Activated CD8-positive, alpha-beta T cell treated with anti-CD3 and anti-CD28 coated beads for 36 hours (primary cell): Measurements from ENCODE around the gene CD5L. TPM values are rescaled to one million over a fixed set of nuclear protein-coding genes. Genes with fewer than 3 reads are reported as not detected.

Source experiments
- ATAC-seq: fragments of 200-7000 bp; cut with Tn5 transposase; one replicate; pipeline ENCODE4 v1.10.0; 2021; ENCODE audit warnings: mild to moderate bottlenecking, moderate library complexity
- CTCF ChIA-PET: fragments of 350-600 bp; sonication (Branson Sonifier 250); formaldehyde crosslinking; loops from one replicate; lab custom pipeline; 2021; ENCODE audit warnings: antibody characterized with exemption; lab: Charles Lee
- POLR2A ChIA-PET: fragments of 350-600 bp; sonication (Branson Sonifier 250); formaldehyde crosslinking; loops from one replicate; lab custom pipeline; 2021; ENCODE audit warnings: antibody characterized with exemption; lab: Charles Lee
- DNase-seq: peaks from one replicate; pipeline ENCODE4 v3.0.0-alpha.2; 2020
- H3K27ac Mint-ChIP-seq: one replicate; pipeline ENCODE4 v1.8.0; 2021; ENCODE audit warnings: mild to moderate bottlenecking, mixed read lengths
- H3K27me3 Mint-ChIP-seq: one replicate; pipeline ENCODE4 v1.8.0; 2021; ENCODE audit warnings: mixed read lengths
- H3K36me3 Mint-ChIP-seq: one replicate; pipeline ENCODE4 v1.8.0; 2021; ENCODE audit warnings: low read depth, mixed read lengths
- H3K4me1 Mint-ChIP-seq: one replicate; pipeline ENCODE4 v1.8.0; 2021; ENCODE audit warnings: low read depth, mixed read lengths
- H3K4me3 Mint-ChIP-seq: one replicate; pipeline ENCODE4 v1.8.0; 2021; ENCODE audit warnings: mild to moderate bottlenecking, moderate library complexity, mixed read lengths
- H3K9me3 Mint-ChIP-seq: one replicate; pipeline ENCODE4 v1.8.0; 2021; ENCODE audit warnings: mixed read lengths
- CTCF ChIP-seq: fragments of 200-600 bp; IDR thresholded peaks from one replicate; pipeline ENCODE4 v1.8.0; 2022; ENCODE audit warnings: antibody characterized with exemption, mild to moderate bottlenecking
- intact Hi-C: fragments of 100-400 bp; cut with micrococcal nuclease; formaldehyde crosslinking; loops from one replicate; pipeline ENCODE4 v1.10.0; 2022
- total RNA-seq, 2 experiments: library from RNA; stranded (reverse); gene quantifications; one replicate each; pipeline ENCODE4 v1.2.3, GENCODE V29; 2021

The CD5L gene
- total RNA-seq, 2 experiments from 2014 or later: not detected

GRCh38 chr1:157819896-157820295 is 21.7 kb downstream of the CD5L start, which contains the start of gene FCRL1:
Gene FCRL1 (minus strand): TSS chr1:157820120. CDS start chr1:157820037, 83 bp downstream.
- CTCF ChIA-PET: no interaction called here
- no peak within 1 kb of the TSS for H3K27ac Mint-ChIP-seq
- TF ChIP-seq CTCF: no peak
- H3K9me3 Mint-ChIP-seq: no peaks in the 10 kb centered on the region
- POLR2A ChIA-PET: no interaction called here
- no peak within 1 kb of the TSS for H3K4me3 Mint-ChIP-seq
- intact Hi-C loops: loop anchor here (5.0 kb wide), 1 partner anchor 53 kb away; no protein-coding TSS in a partner anchor
- peaks cover 8% of the 10 kb centered on the region for H3K27me3 Mint-ChIP-seq
- DNase-seq (no peak), ATAC-seq (no peak)
- H3K4me1 Mint-ChIP-seq: no peaks in the 10 kb centered on the region
- H3K36me3 Mint-ChIP-seq: no peaks in the 10 kb centered on the region

- ATAC-seq: no peak
- H3K27me3 Mint-ChIP-seq: peaks cover 5% of the 10 kb centered on the region
Measured at GRCh38 chr1:157819215-157819614, 22.4 kb downstream of the CD5L start.

GRCh38 chr1:157813269-157813668 is 28.3 kb downstream of the CD5L start:
- ATAC-seq (no peak), DNase-seq (no peak)
- ChIA-PET POLR2A (no interaction called here), CTCF (no interaction called here)
- no peak for TF ChIP-seq CTCF
- Mint-ChIP-seq H3K9me3 (peaks cover 17% of the 10 kb centered on the region), H3K4me3 (no peak overlapping the region), H3K4me1 (no peaks in the 10 kb centered on the region), H3K27me3 (peaks cover 6% of the 10 kb centered on the region), H3K27ac (no peak overlapping the region), H3K36me3 (no peaks in the 10 kb centered on the region)
- intact Hi-C loops: no loop called here

More at GRCh38 chr1:157819215-157819614, 22.4 kb downstream of the CD5L start:
- Mint-ChIP-seq H3K27ac (no peak overlapping the region), H3K4me3 (no peak overlapping the region), H3K36me3 (no peaks in the 10 kb centered on the region), H3K9me3 (peaks cover 1% of the 10 kb centered on the region), H3K4me1 (no peaks in the 10 kb centered on the region)
- DNase-seq: no peak
- ChIA-PET CTCF (no interaction called here), POLR2A (no interaction called here)
- TF ChIP-seq CTCF: no peak
- intact Hi-C loops: loop anchor here (5.0 kb wide), 1 partner anchor 52 kb away; no protein-coding TSS in a partner anchor

GRCh38 chr1:157806431-157807149 is 35.0 kb downstream of the CD5L start:
- DNase-seq (peak; percentile 3), ATAC-seq (no peak)
- Mint-ChIP-seq H3K36me3 (no peaks in the 10 kb centered on the region), H3K4me3 (no peak overlapping the region), H3K4me1 (no peaks in the 10 kb centered on the region), H3K27me3 (peaks cover 12% of the 10 kb centered on the region), H3K27ac (no peak overlapping the region), H3K9me3 (no peaks in the 10 kb centered on the region)
- no peak for TF ChIP-seq CTCF
- intact Hi-C loops: no loop called here
- CTCF ChIA-PET: interaction anchor here (1.1 kb wide), 1 partner anchor 226 kb away, joined by 3 read pairs; no protein-coding TSS in a partner anchor
- POLR2A ChIA-PET: no interaction called here

GRCh38 chr1:157803851-157804250 is 37.8 kb downstream of the CD5L start:
- DNase-seq: no peak
- POLR2A ChIA-PET: no interaction called here
- Mint-ChIP-seq H3K27ac (no peak overlapping the region), H3K4me3 (no peak overlapping the region), H3K4me1 (no peaks in the 10 kb centered on the region), H3K27me3 (peaks cover 10% of the 10 kb centered on the region), H3K9me3 (no peaks in the 10 kb centered on the region), H3K36me3 (no peaks in the 10 kb centered on the region)
- no peak for ATAC-seq
- intact Hi-C loops: no loop called here
- CTCF ChIA-PET: no interaction called here
- TF ChIP-seq CTCF: no peak
